Gastrocnemius medialis (tissue), 4 donors: ENCODE measurements around the gene PNPO. TPM values are rescaled to one million over a fixed set of nuclear protein-coding genes. Genes with fewer than 3 reads are reported as not detected.

Experiments
- ATAC-seq, 2 donors: fragments of 150-250 bp; one replicate each; pipeline ENCODE4 v1.9.1; 2016
- DNase-seq, 2 donors: peaks; one replicate each; pipeline ENCODE4 v3.0.0-alpha.2; 2019
- H3K27ac ChIP-seq, 4 donors: fragments of 200-600 bp; sonication (generic); 1 replicate in 1 of 4; 2 replicates in 3 of 4; pipeline ENCODE4 v1.5.1; 2016 to 2018; ENCODE audit warnings: mild to moderate bottlenecking in 2 of 4, moderate library complexity in 1 of 4
- H3K27me3 ChIP-seq, 3 donors: fragments of 200-600 bp; sonication (generic) in 2 of 3; 1 replicate in 1 of 3; 2 replicates in 2 of 3; pipeline versions ENCODE4 v1.5.1 to v1.6.0; 2016 to 2019; ENCODE audit warnings: mild to moderate bottlenecking in 1 of 3, moderate library complexity in 1 of 3
- H3K36me3 ChIP-seq, 2 donors: fragments of 200-600 bp; sonication (generic) in 1 of 2; one replicate each; pipeline ENCODE4 v1.5.1; 2017 to 2018
- H3K4me1 ChIP-seq, 2 donors: fragments of 200-600 bp; sonication (generic) in 1 of 2; one replicate each; pipeline ENCODE4 v1.5.1; 2016 to 2017; ENCODE audit warnings: mild to moderate bottlenecking in 2 of 2
- H3K4me3 ChIP-seq, 4 donors: fragments of 200-600 bp; sonication (generic) in 3 of 4; 1 replicate in 1 of 4; 2 replicates in 3 of 4; pipeline ENCODE4 v1.5.1; 2016 to 2019; ENCODE audit warnings: mild to moderate bottlenecking in 2 of 4
- H3K9me3 ChIP-seq, 3 donors: fragments of 200-600 bp; sonication (generic) in 2 of 3; 1 replicate in 1 of 3; 2 replicates in 2 of 3; pipeline ENCODE4 v1.5.1; 2016 to 2019
- POLR2A ChIP-seq, 2 donors: fragments of 450-650 bp; IDR thresholded peaks; one replicate each; pipeline ENCODE4 v1.6.1; 2017; ENCODE audit warnings: antibody characterized with exemption in 2 of 2, mild to moderate bottlenecking in 2 of 2, moderate library complexity in 2 of 2
- in situ Hi-C, 4 donors: fragments of 200-750 bp; cut with MboI; loops; one replicate each; pipeline versions ENCODE4 v1.15.0 to v1.8.0; 2017; ENCODE audit warnings: low sequenced_read_pairs in 4 of 4
- intact Hi-C: fragments of 100-400 bp; cut with DNase I; formaldehyde crosslinking; loops from one replicate; pipeline ENCODE4 v1.15.1; 2023; ENCODE audit warnings: low total_unique reads
- total RNA-seq, 4 donors: library from RNA; depleted of rRNA; stranded (reverse); fragments of >200 nt; gene quantifications; one replicate each; pipeline versions ENCODE4 v1.1.0 to v1.2.3, GENCODE V29; 2016
- TF ChIP-seq, protein P1 (sequence below), 5 experiments: fragments of 450-650 bp in 3 of 5; fragments of 200-600 bp in 2 of 5; sonication (generic) in 2 of 5; IDR thresholded peaks in 4 of 5; conservative IDR thresholded peaks in 1 of 5; 1 replicate in 4 of 5; 2 replicates in 1 of 5; pipeline ENCODE4 v1.5.1; 2016 to 2019; ENCODE audit warnings: antibody characterized with exemption in 5 of 5, mild to moderate bottlenecking in 3 of 5, moderate library complexity in 3 of 5

PNPO gene
- total RNA-seq, 4 donors from 2014 or later: 27.9 to 64.0 (median 41.5) TPM

DNA sequence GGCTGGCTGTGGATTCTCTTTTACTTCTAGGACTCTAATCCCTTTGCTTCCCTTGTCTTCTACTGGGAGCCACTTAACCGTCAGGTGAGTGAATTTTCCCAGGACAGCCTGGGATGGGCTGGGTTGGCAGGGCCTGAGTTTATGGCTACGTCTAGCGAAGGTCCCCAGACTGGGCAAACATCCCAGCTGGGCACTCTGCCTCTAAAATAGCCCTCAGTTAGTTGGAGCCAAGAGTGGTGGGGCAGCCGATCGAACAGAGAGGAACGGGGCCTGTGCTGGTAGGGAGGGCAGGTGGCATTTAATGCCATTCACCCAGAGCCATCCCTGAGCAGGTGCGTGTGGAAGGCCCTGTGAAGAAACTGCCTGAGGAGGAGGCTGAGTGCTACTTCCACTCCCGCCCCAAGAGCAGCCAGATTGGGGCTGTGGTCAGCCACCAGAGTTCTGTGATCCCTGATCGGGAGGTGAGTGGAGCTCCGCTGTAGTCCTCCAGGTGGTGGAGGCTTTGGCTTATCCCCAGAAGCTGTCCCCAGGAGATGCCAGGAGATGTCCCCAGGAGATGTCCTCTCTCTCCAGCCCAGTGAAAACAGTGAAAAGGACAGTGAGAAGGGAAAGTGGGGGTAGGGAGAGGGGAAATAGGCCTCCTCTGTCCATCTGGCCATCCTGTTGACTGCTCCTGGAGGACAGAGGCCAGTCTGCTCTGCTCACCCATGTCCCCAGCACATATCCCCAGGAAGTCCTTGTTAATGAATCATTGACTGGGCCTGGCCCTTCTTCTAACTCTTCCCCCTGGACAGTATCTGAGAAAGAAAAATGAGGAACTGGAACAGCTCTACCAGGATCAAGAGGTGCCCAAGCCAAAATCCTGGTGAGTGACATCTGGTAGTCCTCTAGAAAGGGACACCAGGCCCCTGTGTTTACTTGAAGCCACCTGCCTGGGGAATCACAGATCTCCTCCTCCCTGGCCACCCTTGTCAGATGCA, 4.4 kb downstream of the PNPO start:
- Histone ChIP-seq H3K9me3 (no peaks in the 10 kb centered on the region), H3K4me1 (peaks cover 35 to 40% of the 10 kb centered on the region in 2 donors), H3K36me3 (peaks cover 0 to 20% of the 10 kb centered on the region in 2 donors), H3K27ac (peak overlapping the region; percentile 62 to 77 (median 76)), H3K27me3 (no peaks in the 10 kb centered on the region), H3K4me3 (no peak overlapping the region)
- no peak for DNase-seq
- in situ Hi-C loops: loop anchor here in 1 of 4 donors (10.0 kb wide), 1 partner anchor 51 kb away; the partner anchor contains the start of gene SP2
- TF ChIP-seq, protein P1, sequence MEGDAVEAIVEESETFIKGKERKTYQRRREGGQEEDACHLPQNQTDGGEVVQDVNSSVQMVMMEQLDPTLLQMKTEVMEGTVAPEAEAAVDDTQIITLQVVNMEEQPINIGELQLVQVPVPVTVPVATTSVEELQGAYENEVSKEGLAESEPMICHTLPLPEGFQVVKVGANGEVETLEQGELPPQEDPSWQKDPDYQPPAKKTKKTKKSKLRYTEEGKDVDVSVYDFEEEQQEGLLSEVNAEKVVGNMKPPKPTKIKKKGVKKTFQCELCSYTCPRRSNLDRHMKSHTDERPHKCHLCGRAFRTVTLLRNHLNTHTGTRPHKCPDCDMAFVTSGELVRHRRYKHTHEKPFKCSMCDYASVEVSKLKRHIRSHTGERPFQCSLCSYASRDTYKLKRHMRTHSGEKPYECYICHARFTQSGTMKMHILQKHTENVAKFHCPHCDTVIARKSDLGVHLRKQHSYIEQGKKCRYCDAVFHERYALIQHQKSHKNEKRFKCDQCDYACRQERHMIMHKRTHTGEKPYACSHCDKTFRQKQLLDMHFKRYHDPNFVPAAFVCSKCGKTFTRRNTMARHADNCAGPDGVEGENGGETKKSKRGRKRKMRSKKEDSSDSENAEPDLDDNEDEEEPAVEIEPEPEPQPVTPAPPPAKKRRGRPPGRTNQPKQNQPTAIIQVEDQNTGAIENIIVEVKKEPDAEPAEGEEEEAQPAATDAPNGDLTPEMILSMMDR (IDR thresholded peaks at IDR 0.05 in 4 of 5, conservative IDR thresholded peaks at IDR 0.05 in 1 of 5): no peak
- no peak for TF ChIP-seq POLR2A (IDR thresholded peaks at IDR 0.05)
- intact Hi-C loops: loop anchor here (10.0 kb wide), 1 partner anchor 101 kb away; the partner anchor contains the start of gene SCRN2
- ATAC-seq: no peak

DNA sequence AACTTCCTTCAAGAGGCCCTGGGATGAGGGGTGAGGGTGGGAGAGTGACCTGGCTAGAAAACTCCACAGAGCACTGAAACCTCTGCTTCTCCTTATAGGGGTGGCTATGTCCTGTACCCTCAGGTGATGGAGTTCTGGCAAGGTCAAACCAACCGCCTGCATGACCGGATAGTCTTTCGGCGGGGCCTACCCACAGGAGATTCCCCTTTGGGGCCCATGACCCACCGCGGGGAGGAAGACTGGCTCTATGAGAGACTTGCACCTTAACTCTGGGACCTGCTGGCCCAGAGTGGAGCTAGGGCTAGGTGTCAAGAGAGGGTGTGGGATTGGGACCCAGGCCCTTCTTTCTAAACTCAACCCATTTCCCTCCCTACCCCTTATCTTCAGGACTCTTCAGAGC, 5.1 kb downstream of the PNPO start:
- Histone ChIP-seq H3K27ac (peak overlapping the region; percentile 62 to 77 (median 76)), H3K36me3 (peaks cover 0 to 20% of the 10 kb centered on the region in 2 donors), H3K27me3 (no peaks in the 10 kb centered on the region), H3K4me1 (peaks cover 35 to 37% of the 10 kb centered on the region in 2 donors), H3K4me3 (no peak overlapping the region), H3K9me3 (no peaks in the 10 kb centered on the region)
- intact Hi-C loops: loop anchor here (10.0 kb wide), 1 partner anchor 102 kb away; the partner anchor contains the start of gene SCRN2
- ATAC-seq: no peak
- no peak for DNase-seq
- in situ Hi-C loops: loop anchor here in 1 of 4 donors (10.0 kb wide), 1 partner anchor 52 kb away; the partner anchor contains the start of gene SP2
- TF ChIP-seq POLR2A (IDR thresholded peaks at IDR 0.05): no peak
- TF ChIP-seq, protein P1 (IDR thresholded peaks at IDR 0.05 in 4 of 5, conservative IDR thresholded peaks at IDR 0.05 in 1 of 5): no peak

GRCh38 chr17:47946929-47947397, 5.6 kb downstream of the PNPO start:
- Histone ChIP-seq H3K27ac (peak overlapping the region; percentile 62 to 77 (median 76)), H3K4me3 (no peak overlapping the region), H3K4me1 (peaks cover 34 to 35% of the 10 kb centered on the region in 2 donors), H3K27me3 (no peaks in the 10 kb centered on the region), H3K36me3 (peaks cover 0 to 20% of the 10 kb centered on the region in 2 donors), H3K9me3 (no peaks in the 10 kb centered on the region)
- intact Hi-C loops: loop anchor here (10.0 kb wide), 1 partner anchor 102 kb away; the partner anchor contains the start of gene SCRN2
- DNase-seq: peak; percentile 50 to 77
- ATAC-seq: peak; percentile 81 to 86
- TF ChIP-seq, protein P1 (IDR thresholded peaks at IDR 0.05 in 4 of 5, conservative IDR thresholded peaks at IDR 0.05 in 1 of 5): peak; percentile 75 to 88 (median 83)
- TF ChIP-seq POLR2A (IDR thresholded peaks at IDR 0.05): no peak
- in situ Hi-C loops: loop anchor here in 1 of 4 donors (10.0 kb wide), 1 partner anchor 52 kb away; the partner anchor contains the start of gene SP2

GRCh38 chr17:47948706-47949196, 7.4 kb downstream of the PNPO start:
- intact Hi-C loops: loop anchor here (1.0 to 10.0 kb wide), 4 partner anchors 22 to 183 kb away; partner anchors contain the start of gene SCRN2
- Histone ChIP-seq H3K4me3 (no peak overlapping the region), H3K36me3 (peaks cover 0 to 14% of the 10 kb centered on the region in 2 donors), H3K27me3 (no peaks in the 10 kb centered on the region), H3K27ac (peak overlapping the region; percentile 74 to 77 (median 76)), H3K9me3 (no peaks in the 10 kb centered on the region), H3K4me1 (peaks cover 25 to 28% of the 10 kb centered on the region in 2 donors)
- TF ChIP-seq POLR2A (IDR thresholded peaks at IDR 0.05): no peak
- TF ChIP-seq, protein P1 (IDR thresholded peaks at IDR 0.05 in 4 of 5, conservative IDR thresholded peaks at IDR 0.05 in 1 of 5): no peak
- in situ Hi-C loops: loop anchor here in 1 of 4 donors (10.0 kb wide), 1 partner anchor 54 kb away; the partner anchor contains the start of gene SP2
- ATAC-seq (peak; percentile 57 to 83), DNase-seq (peak; percentile 59 to 65)
